ENCODE results near the gene SMPD3. TPM values are rescaled to one million over a fixed set of nuclear protein-coding genes. Genes with fewer than 3 reads are reported as not detected.

Gene SMPD3
- total RNA-seq, 1 experiment from 2014 or later: 0.89 TPM

- Histone ChIP-seq H2AFZ (ENCODE audit: low read depth, low read length, poor library complexity, severe bottlenecking) (no peak overlapping the region), H3K4me3 (replicated peaks in 1 of 2; ENCODE audit: low read depth in 1 of 2, low read length in 2 of 2) (no peak overlapping the region), H4K20me1 (ENCODE audit: insufficient read depth) (no peaks in the 10 kb centered on the region), H3K9me3 (ENCODE audit: control insufficient read depth in 1 of 2, insufficient read depth in 1 of 2, low read depth in 1 of 2, low read length in 2 of 2) (no peaks in the 10 kb centered on the region), H3K79me2 (ENCODE audit: insufficient read depth, low read length) (no peaks in the 10 kb centered on the region), H3K9ac (ENCODE audit: low read length) (no peak overlapping the region), H3K36me3 (ENCODE audit: control insufficient read depth in 1 of 2, insufficient read depth in 2 of 2, low read length in 2 of 2) (no peaks in the 10 kb centered on the region), H3K4me1 (ENCODE audit: control insufficient read depth in 1 of 2, insufficient read depth in 2 of 2, low read length in 2 of 2) (peaks cover 0 to 4% of the 10 kb centered on the region in 2 experiments; a peak in 1 of 4 replicates), H3K27ac (ENCODE audit: low read depth, low read length) (no peak overlapping the region), H3K27me3 (ENCODE audit: insufficient read depth, low read length) (no peaks in the 10 kb centered on the region), H3K4me2 (ENCODE audit: low read length) (no peak overlapping the region), H3K9me2 (ENCODE audit: insufficient read depth) (no peaks in the 10 kb centered on the region)
- POLR2A ChIA-PET: no interaction called here
- RAD21 ChIA-PET (ENCODE audit: low non-redundant PET in 1 of 2, low total read pairs in 2 of 2, uncharacterized antibody in 2 of 2, unreplicated experiment in 2 of 2): no interaction called here
- CTCF ChIA-PET: no interaction called here
- no peak for ATAC-seq
- TF ChIP-seq SP1 (IDR thresholded peaks at IDR 0.05; ENCODE audit: low read depth) (no peak), EZH2phosphoT487 (IDR thresholded peaks at IDR 0.05; ENCODE audit: borderline replicate concordance) (no peak), REST (IDR thresholded peaks at IDR 0.05; ENCODE audit: low read depth) (no peak), CTCF (IDR thresholded peaks at IDR 0.05 in 2 of 3, conservative IDR thresholded peaks at IDR 0.05 in 1 of 3; ENCODE audit: borderline replicate concordance in 1 of 3, insufficient read depth in 1 of 3, low read depth in 2 of 3, low read length in 2 of 3) (no peak), JUND (IDR thresholded peaks at IDR 0.05) (no peak), POLR2AphosphoS5 (IDR thresholded peaks at IDR 0.05; ENCODE audit: low read depth, low read length) (no peak), ZNF274 (IDR thresholded peaks at IDR 0.05; ENCODE audit: low read depth, low read length) (no peak), POLR2A (IDR thresholded peaks at IDR 0.05; ENCODE audit: borderline replicate concordance, extremely low read depth, insufficient read depth, insufficient read length) (no peak), SRF (IDR thresholded peaks at IDR 0.05; ENCODE audit: low read depth) (no peak), RAD21 (IDR thresholded peaks at IDR 0.05; ENCODE audit: low read depth) (no peak), ZFX (IDR thresholded peaks at IDR 0.05) (no peak), FOSL1 (IDR thresholded peaks at IDR 0.05; ENCODE audit: low read depth) (no peak), ELF1 (IDR thresholded peaks at IDR 0.05; ENCODE audit: borderline replicate concordance, low read depth) (no peak), CBX3 (IDR thresholded peaks at IDR 0.05; ENCODE audit: low read depth) (no peak), ATF3 (IDR thresholded peaks at IDR 0.05) (no peak), MAX (IDR thresholded peaks at IDR 0.05) (no peak), CEBPB (IDR thresholded peaks at IDR 0.05; ENCODE audit: low read depth) (no peak), EGR1 (IDR thresholded peaks at IDR 0.05; ENCODE audit: low read depth) (no peak), TCF7L2 (IDR thresholded peaks at IDR 0.05; ENCODE audit: borderline replicate concordance, extremely low read depth, insufficient read depth, insufficient read length) (no peak)
- BruUV-seq (replicated peaks): no TSS peak
- intact Hi-C loops (cut with micrococcal nuclease): no loop called here
- DNase-seq (ENCODE audit: low read depth, low spot score): no peak
Measured at GRCh38 chr16:68377667-68378393, 70.5 kb downstream of the SMPD3 start.

Measured in HCT116 (cell line).